GM12892 (cell line): ENCODE results near the gene ACAD9.

Experiments used
- POLR2A ChIP-seq: IDR thresholded peaks from 2 replicates; pipeline ENCODE4 v1.6.1; 2011; ENCODE audit warnings: low read depth, low read length, control low read depth
- POLR2AphosphoS5 ChIP-seq: IDR thresholded peaks from 2 replicates; pipeline ENCODE4 v1.6.1; 2011; ENCODE audit warnings: low read depth, low read length, control low read depth
- TAF1 ChIP-seq: IDR thresholded peaks from 2 replicates; pipeline ENCODE4 v1.6.1; 2011; ENCODE audit warnings: low read depth, mild to moderate bottlenecking, control low read depth, low read length, borderline replicate concordance

- TF ChIP-seq POLR2A (no peak), TAF1 (no peak), POLR2AphosphoS5 (no peak)
These were observed 28.9 kb upstream of the ACAD9 start for GRCh38 chr3:128850544-128850943.
